Nephron (organoid): ENCODE data around the gene PDSS1.

Source experiments
- H3K27ac Mint-ChIP-seq, 3 experiments: 2 replicates each; pipeline ENCODE4 v1.8.0; 2020; ENCODE audit warnings: mixed read lengths in 3 of 3, mild to moderate bottlenecking in 2 of 3, moderate library complexity in 1 of 3
- H3K27me3 Mint-ChIP-seq: 2 replicates; pipeline ENCODE4 v1.8.0; 2021; ENCODE audit warnings: low read depth, mild to moderate bottlenecking, moderate library complexity, mixed read lengths
- H3K36me3 Mint-ChIP-seq: 2 replicates; pipeline ENCODE4 v1.8.0; 2020; ENCODE audit warnings: low read depth, mixed read lengths
- H3K4me1 Mint-ChIP-seq: 2 replicates; pipeline ENCODE4 v1.8.0; 2020; ENCODE audit warnings: mixed read lengths
- H3K4me3 Mint-ChIP-seq, 3 experiments: 2 replicates each; pipeline ENCODE4 v1.8.0; 2020; ENCODE audit warnings: mild to moderate bottlenecking in 3 of 3, mixed read lengths in 3 of 3, moderate library complexity in 2 of 3
- H3K9me3 Mint-ChIP-seq: 2 replicates; pipeline ENCODE4 v1.8.0; 2020; ENCODE audit warnings: mixed read lengths
- TF ChIP-seq, protein P1 (sequence below), 3 experiments: fragments of 200-600 bp; sonication (generic); IDR thresholded peaks; one replicate each; pipeline ENCODE4 v1.5.0; 2021; ENCODE audit warnings: antibody characterized with exemption in 3 of 3; ENCODE audit not compliant: unreplicated experiment in 3 of 3

PDSS1 gene

DNA sequence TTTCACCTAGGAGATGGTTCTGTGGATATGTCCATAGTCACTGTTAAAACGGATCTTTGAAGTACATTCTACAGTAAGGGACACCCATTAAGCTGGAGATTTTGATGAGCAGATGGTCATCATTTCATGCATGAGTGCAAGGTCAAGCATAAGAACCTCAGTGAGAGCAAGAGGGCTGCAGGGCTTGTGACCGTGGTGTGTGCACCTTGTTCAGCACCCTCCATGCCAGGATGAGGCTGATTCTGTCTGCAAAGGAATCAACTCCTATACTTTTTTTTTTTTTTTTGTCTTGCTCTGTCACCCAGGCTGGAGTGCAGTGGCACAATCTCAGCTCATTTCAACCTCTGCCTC, 17.6 kb downstream of the PDSS1 start:
- TF ChIP-seq, protein P1, sequence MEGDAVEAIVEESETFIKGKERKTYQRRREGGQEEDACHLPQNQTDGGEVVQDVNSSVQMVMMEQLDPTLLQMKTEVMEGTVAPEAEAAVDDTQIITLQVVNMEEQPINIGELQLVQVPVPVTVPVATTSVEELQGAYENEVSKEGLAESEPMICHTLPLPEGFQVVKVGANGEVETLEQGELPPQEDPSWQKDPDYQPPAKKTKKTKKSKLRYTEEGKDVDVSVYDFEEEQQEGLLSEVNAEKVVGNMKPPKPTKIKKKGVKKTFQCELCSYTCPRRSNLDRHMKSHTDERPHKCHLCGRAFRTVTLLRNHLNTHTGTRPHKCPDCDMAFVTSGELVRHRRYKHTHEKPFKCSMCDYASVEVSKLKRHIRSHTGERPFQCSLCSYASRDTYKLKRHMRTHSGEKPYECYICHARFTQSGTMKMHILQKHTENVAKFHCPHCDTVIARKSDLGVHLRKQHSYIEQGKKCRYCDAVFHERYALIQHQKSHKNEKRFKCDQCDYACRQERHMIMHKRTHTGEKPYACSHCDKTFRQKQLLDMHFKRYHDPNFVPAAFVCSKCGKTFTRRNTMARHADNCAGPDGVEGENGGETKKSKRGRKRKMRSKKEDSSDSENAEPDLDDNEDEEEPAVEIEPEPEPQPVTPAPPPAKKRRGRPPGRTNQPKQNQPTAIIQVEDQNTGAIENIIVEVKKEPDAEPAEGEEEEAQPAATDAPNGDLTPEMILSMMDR (IDR thresholded peaks at IDR 0.05; ENCODE audit: unreplicated experiment in 3 of 3): no peak
- no peaks in the 10 kb centered on the region for H3K4me1 Mint-ChIP-seq
- H3K4me3 Mint-ChIP-seq: no peak overlapping the region
- peaks cover 32% of the 10 kb centered on the region for H3K36me3 Mint-ChIP-seq
- peak overlapping the region in 1 of 3 experiments; percentile 57 for H3K27ac Mint-ChIP-seq
- no peaks in the 10 kb centered on the region for H3K9me3 Mint-ChIP-seq
- H3K27me3 Mint-ChIP-seq: no peaks in the 10 kb centered on the region

DNA sequence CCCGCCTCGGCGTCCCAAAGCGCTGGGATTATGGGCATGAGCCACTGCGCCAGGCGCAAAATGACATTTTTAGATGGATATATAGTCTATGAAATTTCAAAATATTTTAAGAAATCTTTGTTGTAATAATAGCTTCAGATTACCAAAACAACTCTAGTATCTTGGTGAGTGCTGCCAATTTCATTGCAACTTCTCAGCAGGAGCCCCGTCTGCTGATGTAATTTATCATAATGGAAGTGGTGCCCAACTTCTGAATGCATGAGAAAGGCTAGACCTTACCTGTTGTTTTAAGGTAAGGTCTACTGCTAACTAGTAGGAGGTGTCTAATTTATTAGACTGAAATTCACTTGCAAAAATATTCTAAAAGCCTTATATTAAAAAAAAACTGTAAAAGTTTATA, 20.0 kb downstream of the PDSS1 start:
- TF ChIP-seq, protein P1 (IDR thresholded peaks at IDR 0.05; ENCODE audit: unreplicated experiment in 3 of 3): no peak
- H3K36me3 Mint-ChIP-seq: peaks cover 33% of the 10 kb centered on the region
- no peak overlapping the region for H3K27ac Mint-ChIP-seq
- no peaks in the 10 kb centered on the region for H3K9me3 Mint-ChIP-seq
- no peaks in the 10 kb centered on the region for H3K4me1 Mint-ChIP-seq
- no peaks in the 10 kb centered on the region for H3K27me3 Mint-ChIP-seq
- no peak overlapping the region for H3K4me3 Mint-ChIP-seq

DNA sequence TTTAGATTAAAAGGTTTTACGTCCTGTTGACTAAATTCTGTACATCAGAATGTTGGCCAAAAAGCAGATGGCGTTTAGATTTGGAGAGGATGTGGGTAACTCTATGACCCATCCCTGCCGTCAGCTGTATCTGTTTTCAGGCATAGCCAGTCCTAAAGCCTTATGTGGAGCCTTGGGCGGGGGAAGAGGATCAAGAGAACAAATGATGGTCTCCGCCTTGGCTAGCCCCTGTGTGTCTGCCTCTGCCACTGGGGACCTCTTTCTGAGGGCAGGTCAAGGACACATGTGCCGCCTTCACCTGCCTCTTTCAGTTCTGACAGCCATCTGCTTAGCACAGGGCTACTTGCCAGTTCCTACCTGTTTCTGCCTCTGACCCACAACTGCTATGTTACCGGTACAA, 24.1 kb downstream of the PDSS1 start:
- TF ChIP-seq, protein P1 (IDR thresholded peaks at IDR 0.05; ENCODE audit: unreplicated experiment in 3 of 3): no peak
- Mint-ChIP-seq H3K36me3 (peaks cover 27% of the 10 kb centered on the region), H3K27me3 (no peaks in the 10 kb centered on the region), H3K27ac (no peak overlapping the region), H3K9me3 (no peaks in the 10 kb centered on the region), H3K4me3 (no peak overlapping the region), H3K4me1 (no peaks in the 10 kb centered on the region)

DNA sequence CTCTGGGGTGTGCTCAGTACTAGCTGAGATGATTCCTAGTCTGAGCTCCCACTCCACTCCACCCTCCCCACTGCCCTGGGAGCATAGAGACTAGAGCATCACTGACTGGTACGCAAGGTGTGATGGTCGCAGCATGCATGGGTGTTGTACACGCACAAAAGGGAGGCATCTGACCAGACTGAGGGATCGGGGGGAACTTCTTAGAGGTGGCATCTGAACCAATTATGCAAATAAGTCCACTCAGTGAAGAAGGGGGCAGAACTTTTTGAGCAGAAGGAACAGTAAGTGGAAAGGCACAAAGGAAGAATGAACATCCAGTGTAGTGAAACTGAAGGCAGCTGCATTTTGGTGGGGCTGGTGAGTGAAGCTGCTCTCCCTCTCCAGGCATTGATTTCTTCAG, 25.5 kb downstream of the PDSS1 start:
- no peaks in the 10 kb centered on the region for H3K4me1 Mint-ChIP-seq
- no peaks in the 10 kb centered on the region for H3K9me3 Mint-ChIP-seq
- TF ChIP-seq, protein P1 (IDR thresholded peaks at IDR 0.05; ENCODE audit: unreplicated experiment in 3 of 3): no peak
- H3K36me3 Mint-ChIP-seq: peaks cover 32% of the 10 kb centered on the region
- H3K27ac Mint-ChIP-seq: no peak overlapping the region
- H3K4me3 Mint-ChIP-seq: no peak overlapping the region
- H3K27me3 Mint-ChIP-seq: no peaks in the 10 kb centered on the region

DNA sequence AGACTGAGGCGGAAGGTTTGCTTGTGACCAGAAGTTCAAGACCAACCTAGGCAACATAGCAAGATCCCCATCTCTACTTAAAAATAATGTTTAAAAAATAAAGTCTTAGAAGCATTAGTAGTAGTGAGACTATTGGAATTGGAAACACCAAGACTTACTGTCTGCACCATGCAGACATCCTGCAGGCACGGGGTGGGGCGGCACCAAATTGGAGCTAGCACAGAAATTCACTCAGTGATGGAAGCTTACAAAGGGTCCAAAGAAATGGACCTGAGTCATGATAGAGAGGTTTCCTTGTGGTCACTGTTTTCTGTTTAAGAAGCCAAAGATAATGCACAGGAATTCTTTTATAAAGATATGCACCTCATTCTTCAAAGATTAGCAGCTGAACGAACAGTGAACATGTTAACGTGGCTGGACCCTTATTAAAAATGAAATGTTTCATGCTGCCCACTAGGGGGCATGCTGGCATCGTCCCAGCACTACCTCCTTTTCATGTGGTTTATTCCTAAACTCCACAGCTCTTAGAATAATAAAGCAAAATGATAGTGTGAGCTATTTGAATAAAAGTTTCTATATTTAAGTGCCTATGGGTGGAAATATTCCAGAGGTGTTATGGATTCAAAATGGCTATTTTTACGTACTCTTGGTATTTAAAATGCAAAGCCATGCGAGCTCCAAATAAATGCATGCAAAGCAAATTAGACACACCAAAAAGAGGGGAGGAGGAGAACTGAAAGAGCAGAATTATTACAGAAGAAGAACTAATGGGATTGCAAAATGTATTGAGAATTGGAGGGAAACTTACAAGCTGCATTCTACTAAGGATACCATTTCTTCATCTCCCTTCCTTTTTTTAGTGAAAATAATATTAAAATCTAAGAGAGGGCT, 28.6 kb downstream of the PDSS1 start:
- H3K4me1 Mint-ChIP-seq: no peaks in the 10 kb centered on the region
- H3K9me3 Mint-ChIP-seq: no peaks in the 10 kb centered on the region
- no peaks in the 10 kb centered on the region for H3K27me3 Mint-ChIP-seq
- TF ChIP-seq, protein P1 (IDR thresholded peaks at IDR 0.05; ENCODE audit: unreplicated experiment in 3 of 3): peak; percentile 82 to 93 (median 88)
- H3K27ac Mint-ChIP-seq: no peak overlapping the region
- H3K4me3 Mint-ChIP-seq: no peak overlapping the region
- peaks cover 27% of the 10 kb centered on the region for H3K36me3 Mint-ChIP-seq

DNA sequence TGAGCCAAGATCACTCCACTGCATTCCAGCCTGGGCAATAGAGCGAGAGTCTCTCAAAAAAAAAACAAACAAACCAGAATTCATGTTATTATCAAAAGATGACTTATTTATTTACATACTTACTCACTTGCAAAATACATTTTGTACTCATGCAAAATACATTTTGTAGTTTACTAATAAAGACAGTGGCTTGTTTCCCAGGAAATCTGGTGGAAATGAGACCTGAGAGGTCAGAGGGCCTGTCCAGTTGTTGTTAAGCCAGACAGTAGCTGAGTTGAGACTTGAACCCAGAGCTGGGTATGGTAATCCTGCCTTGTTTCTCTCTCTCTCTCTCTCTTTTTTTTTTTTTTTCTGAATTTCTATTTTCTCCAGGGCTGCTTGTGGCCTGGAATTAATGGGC, 29.5 kb downstream of the PDSS1 start:
- TF ChIP-seq, protein P1 (IDR thresholded peaks at IDR 0.05; ENCODE audit: unreplicated experiment in 3 of 3): no peak
- Mint-ChIP-seq H3K4me3 (no peak overlapping the region), H3K36me3 (peaks cover 30% of the 10 kb centered on the region), H3K4me1 (no peaks in the 10 kb centered on the region), H3K9me3 (no peaks in the 10 kb centered on the region), H3K27ac (no peak overlapping the region), H3K27me3 (no peaks in the 10 kb centered on the region)
